Astrocyte (in vitro differentiated cells and primary cell): ENCODE results near the gene CA4.
"Not testable (repeated sequence)": the region's sequence is repeated elsewhere in the genome, so short reads cannot be mapped to it uniquely, and the experiment has no call there.

Source experiments
- EZH2 ChIP-seq: IDR thresholded peaks from 2 replicates; pipeline ENCODE4 v1.6.1; 2012; ENCODE audit warnings: mild to moderate bottlenecking, low read length, inconsistent platforms; ENCODE audit not compliant: insufficient read depth
- TF ChIP-seq, protein P1 (sequence below): IDR thresholded peaks from 2 replicates; pipeline ENCODE4 v1.5.1; 2011; ENCODE audit warnings: low read depth, mild to moderate bottlenecking, inconsistent platforms, low read length, moderate library complexity; ENCODE audit not compliant: insufficient read depth

DNA sequence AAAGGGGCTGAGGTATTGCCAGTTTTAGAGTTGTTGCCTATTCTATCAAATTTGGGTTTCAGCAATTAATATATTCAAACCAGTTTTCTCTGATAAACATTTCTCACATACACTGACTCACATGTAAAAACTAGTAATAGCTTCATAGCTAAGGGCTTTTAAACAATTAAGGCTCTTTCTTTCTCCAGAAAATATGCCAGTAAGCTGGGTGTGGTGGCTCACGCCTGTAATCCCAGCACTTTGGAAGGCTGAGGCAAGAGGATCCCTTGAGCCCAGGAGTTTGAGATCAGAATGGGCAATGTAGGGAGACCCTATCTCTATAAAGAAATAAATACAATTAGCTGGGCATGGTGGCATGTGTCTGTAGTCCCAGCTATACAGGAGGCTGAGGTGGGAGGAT lies 48.9 kb downstream of the CA4 start:
- TF ChIP-seq, protein P1, sequence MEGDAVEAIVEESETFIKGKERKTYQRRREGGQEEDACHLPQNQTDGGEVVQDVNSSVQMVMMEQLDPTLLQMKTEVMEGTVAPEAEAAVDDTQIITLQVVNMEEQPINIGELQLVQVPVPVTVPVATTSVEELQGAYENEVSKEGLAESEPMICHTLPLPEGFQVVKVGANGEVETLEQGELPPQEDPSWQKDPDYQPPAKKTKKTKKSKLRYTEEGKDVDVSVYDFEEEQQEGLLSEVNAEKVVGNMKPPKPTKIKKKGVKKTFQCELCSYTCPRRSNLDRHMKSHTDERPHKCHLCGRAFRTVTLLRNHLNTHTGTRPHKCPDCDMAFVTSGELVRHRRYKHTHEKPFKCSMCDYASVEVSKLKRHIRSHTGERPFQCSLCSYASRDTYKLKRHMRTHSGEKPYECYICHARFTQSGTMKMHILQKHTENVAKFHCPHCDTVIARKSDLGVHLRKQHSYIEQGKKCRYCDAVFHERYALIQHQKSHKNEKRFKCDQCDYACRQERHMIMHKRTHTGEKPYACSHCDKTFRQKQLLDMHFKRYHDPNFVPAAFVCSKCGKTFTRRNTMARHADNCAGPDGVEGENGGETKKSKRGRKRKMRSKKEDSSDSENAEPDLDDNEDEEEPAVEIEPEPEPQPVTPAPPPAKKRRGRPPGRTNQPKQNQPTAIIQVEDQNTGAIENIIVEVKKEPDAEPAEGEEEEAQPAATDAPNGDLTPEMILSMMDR = not testable (repeated sequence)
- not testable (repeated sequence) for TF ChIP-seq EZH2
